Dermis microvascular lymphatic vessel endothelial cell (primary cell): ENCODE results near the gene OXCT1. TPM values are rescaled to one million over a fixed set of nuclear protein-coding genes. Genes with fewer than 3 reads are reported as not detected.
"Not testable (repeated sequence)": the region's sequence is repeated elsewhere in the genome, so short reads cannot be mapped to it uniquely, and the experiment has no call there.

ENCODE experiments used
- DNase-seq, 2 donors: peaks; one replicate each; pipeline versions ENCODE4 v3.0.0 to v3.0.0-alpha.2; 2010; ENCODE audit warnings: low read depth in 2 of 2
- total RNA-seq: library from RNA; depleted of rRNA; stranded (reverse); fragments of >200 nt; gene quantifications from 2 replicates; pipeline ENCODE4 v1.2.1, GENCODE V29; 2014

OXCT1 gene
- total RNA-seq, 1 donor from 2014 or later: 30.2 TPM

DNA sequence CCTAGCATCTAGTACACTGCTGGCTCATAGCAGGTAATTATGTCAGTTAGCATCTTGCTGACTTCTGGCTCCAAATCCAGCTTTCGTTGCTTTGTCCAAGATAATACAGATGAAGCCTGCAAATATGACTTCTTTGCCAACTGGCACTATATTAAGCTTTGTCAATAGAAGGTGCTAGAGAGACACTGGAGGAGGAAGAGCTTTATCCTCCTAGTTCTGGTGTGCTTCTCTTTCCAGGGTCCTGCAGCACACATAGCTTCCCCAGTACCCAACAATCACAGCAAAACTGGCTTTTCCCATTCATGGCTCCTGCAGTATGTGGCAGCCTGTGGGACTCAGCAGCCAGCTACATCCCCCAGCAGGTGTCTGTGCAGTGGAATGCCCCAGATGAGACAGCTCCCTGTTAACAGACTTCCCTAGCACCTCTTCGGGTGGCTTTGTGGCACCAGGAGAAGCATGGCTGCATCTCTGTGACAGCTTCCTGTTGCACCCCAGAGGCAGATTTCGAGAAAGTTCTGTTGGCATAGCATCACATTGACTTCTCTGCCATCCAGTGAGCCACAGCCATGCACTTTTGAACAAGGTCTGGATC is 147.8 kb downstream of the OXCT1 start:
- peak in 1 of 2 donors; percentile 28 for DNase-seq

DNA sequence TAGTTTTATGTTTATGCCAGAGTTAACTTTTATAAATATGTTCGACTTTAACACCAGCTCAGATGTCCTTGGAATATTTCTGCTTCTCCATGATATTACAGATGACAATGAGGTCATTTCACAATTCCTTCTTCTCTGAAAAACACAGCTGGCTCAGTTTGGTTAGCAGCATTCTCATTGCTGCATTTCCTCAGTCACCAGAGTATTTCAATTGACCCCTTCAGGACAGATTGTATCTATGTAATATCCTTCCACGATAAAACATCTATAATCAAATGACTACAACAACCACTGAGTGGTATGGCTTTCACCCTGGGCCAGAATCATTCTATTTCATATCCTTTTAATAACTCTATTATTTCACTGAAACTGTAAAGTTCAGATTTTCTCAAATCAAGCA is 148.7 kb downstream of the OXCT1 start:
- no peak for DNase-seq

GRCh38 chr5:41716382-41716781 is 153.8 kb downstream of the OXCT1 start:
- DNase-seq: no peak

GRCh38 chr5:41714446-41714845 is 155.8 kb downstream of the OXCT1 start:
- DNase-seq: not testable (repeated sequence)

- DNase-seq: no peak
Observed at GRCh38 chr5:41708604-41708940, 161.7 kb downstream of the OXCT1 start.

DNA sequence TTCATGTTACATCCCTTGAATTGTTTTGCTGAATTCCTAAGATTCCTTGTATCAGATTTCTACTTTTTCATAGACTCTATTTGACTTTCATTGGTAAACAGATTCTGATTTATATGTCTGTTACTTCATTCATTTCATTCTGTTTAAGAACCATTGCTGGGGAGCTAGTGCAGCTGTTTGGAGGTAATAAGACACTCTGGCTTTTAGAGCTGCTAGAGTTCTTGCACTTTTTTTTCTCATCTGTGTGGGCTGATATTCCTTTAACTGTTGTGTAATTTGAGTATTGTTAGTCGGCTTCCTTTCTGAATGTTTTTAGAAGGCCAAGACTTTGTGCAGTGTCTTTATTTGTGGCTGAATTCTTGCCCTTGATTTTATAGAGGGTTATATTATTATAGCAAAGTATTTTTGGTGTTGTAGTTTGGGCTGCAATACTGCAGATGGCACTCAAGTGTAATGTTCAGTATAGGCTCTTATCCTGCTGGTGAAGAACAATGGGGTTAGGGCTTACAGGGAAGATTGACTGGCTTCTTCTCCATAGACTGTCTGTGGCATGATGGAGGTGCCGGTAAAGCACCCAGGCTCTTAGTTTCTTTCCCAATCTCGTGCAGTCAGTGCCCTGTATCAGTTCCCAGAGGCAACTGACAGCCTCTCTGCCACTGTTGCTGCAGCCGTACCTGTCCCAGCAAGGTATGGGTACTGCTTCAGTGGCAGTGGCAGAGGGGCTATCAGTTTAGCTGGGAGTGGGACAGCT is 162.2 kb downstream of the OXCT1 start:
- peak; percentile 39 to 66 for DNase-seq

- peak in 1 of 2 donors; percentile 7 for DNase-seq
Observed at GRCh38 chr5:41695920-41696582, 174.2 kb downstream of the OXCT1 start.

DNA sequence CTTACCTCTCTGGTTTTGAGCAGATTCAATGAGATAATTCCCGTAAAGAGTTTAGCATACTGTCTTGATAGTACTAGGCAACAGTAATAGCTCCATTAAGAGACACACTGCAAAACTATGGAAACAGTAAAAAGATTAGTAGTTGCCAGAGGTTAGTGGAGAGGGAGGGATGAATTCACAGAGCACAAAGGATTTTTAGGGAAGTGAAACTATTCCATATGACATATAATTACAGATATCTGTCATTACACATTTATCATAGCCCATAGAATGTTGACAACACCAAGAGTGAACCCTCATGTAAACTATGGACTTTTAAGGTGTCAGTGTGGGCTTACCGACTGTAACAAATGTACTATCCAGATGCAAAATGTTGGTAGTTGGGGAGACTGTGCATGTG is 183.5 kb downstream of the OXCT1 start:
- DNase-seq: no peak

GRCh38 chr5:41686191-41686590 is 184.0 kb downstream of the OXCT1 start:
- DNase-seq: peak in 1 of 2 donors; percentile 26

- no peak for DNase-seq
Observed at GRCh38 chr5:41683181-41683580, 187.0 kb downstream of the OXCT1 start.

DNA sequence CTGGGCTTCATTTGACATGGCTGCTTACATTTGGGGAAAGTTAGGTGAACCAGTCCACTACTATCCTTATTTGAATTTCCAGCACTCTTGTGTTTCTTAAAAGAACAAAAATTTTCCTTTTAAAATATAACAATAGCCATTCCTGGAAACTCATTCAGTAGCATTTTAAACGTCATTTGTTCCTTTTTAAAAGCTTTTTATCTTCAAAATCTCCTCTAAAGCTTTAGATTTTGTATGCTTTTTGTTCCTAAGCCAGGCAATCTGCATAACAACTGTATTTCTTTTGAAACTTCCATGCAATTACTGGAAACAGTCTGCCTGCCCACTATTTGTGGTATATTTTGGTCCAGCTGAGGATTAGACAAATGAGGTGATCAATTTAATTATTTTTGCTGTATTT is 187.6 kb downstream of the OXCT1 start:
- no peak for DNase-seq

DNA sequence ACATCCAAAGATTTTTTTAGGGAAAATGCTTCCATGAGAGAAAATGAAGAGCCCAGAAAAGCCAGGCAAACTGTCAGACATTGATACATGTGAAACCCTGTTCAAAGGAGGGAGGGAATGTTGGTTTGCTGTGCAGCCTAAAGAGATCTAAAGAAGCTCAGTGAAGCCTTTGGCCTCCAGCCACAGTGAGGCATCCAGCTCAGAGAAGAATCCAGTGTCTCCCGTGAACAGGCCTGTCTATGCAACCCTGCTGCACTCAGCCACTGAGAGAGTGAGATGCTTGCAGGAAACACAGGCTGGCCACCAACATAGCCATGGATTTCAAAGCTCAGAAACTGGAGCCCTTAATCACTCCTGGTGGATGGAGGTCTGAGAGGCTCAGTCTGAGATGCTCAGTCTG is 188.4 kb downstream of the OXCT1 start:
- DNase-seq: no peak

Other genes starting within 250 kb of the OXCT1 start
- gene RIMOC1, start 33.9 kb upstream of the OXCT1 start, total RNA-seq: 10.1 and 11.4 TPM in 2 replicates
- gene FBXO4, start 54.9 kb upstream of the OXCT1 start, total RNA-seq: 8.1 and 8.5 TPM in 2 replicates